Sciatic nerve (tissue), 2 donors: Measurements from ENCODE around the gene TREM2. TPM values are rescaled to one million over a fixed set of nuclear protein-coding genes. Genes with fewer than 3 reads are reported as not detected.
"Not testable (repeated sequence)": the region's sequence is repeated elsewhere in the genome, so short reads cannot be mapped to it uniquely, and the experiment has no call there.

Experiments
- ATAC-seq: fragments of 200-7000 bp; cut with Tn5 transposase; one replicate; pipeline ENCODE4 v1.9.1; 2020; ENCODE audit warnings: mild to moderate bottlenecking, moderate library complexity
- DNase-seq: peaks from one replicate; pipeline ENCODE4 v3.0.0-alpha.2; 2020; ENCODE audit warnings: low spot score
- intact Hi-C: fragments of 100-400 bp; cut with DNase I; formaldehyde crosslinking; loops from one replicate; pipeline ENCODE4 v1.14.2; 2022
- total RNA-seq: library from RNA; stranded (reverse); fragmentation: NEBNext Ultra II Directional; extraction: Animal tissue kit (Norgen Biotek cat#: 25700); gene quantifications from one replicate; pipeline ENCODE4 v1.2.1, GENCODE V29; 2021
- donor health status: DM: no; HTN: no; CAD: no.
- donor health status: DM: no; HTN: no; CAD: no.

The TREM2 gene
- total RNA-seq: 8.8 TPM

DNA sequence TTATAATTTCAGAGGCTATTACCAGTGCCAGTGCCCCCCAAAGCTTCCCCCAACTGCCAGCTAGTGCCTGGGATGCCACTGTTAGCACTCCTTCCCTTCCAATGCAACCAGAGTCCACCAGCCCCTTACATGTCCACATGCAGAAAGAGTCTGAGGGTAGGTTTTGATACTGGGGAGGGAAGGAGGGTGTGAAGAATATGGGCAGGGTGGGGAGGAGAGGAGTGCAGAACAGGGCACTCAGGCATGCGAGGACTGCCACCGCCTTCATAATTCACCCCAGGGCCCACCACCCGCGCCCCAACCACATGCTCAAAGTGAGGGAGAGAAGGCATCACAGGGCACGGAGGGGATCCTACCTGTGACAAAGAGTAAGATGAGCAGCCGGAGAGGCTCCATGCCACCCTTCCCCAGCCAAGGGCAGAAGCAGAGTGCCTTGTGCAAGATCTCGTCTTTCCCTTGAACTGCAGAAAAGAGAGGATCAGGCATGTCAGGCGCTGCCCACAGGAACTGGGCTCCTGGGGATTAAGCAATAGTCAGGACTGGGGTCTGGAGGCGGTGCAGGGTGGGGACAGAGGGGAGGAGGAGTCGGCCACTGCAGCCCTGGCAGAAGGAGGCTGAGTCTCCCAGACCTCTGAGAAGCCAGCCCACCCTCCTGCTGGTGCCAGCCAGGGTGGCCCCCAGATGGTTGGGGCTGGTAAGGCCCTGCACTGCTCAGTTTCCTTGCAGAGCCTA, at the start of gene TREM2:
Gene TREM2, minus strand, starts transcription at position 430 of the 732 bp plus-strand sequence. Its CDS starts 34 bp downstream, at position 396.
- intact Hi-C loops: no loop called here
- ATAC-seq: peak; percentile 13

DNA sequence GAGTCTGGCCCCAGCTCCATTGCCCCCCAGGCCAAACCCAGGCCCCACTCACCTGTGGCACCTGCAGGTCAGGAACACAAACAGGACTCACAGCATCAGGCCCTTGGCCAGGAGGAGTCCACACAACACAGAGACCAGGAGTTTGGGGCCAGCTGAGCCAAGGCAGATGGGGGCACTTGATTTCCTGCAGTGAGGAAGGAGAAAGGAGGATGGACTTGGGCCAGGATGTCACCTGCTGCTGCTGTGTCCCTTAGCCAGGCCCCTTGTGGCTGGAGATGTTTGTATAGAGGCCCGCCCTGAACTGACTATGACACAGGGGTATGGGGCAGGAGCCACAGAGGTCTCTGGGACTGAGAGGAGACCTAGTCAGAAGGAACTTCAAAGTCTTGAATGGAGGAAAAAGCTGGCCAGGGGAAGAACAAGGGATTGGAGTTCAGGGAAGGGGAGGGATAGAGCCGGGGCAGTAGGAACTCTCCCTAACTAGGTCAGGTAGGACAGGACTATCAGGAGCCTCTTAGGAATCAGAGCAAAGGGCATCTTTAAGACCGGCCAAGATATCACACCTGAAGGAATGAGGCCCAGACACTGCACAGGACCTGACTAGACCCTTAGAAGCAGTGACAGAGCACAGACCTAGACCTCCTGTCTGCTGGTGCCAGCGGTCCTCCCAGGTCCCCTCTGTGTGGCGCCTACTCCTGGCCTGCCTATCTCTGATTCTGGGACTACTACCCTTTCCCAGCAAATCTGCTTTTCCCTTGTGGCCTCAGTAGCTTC, 46.8 kb upstream of the TREM2 start:
- DNase-seq: no peak
- ATAC-seq: no peak
- intact Hi-C loops: no loop called here

More for the DNA sequence above, at the start of gene TREM2:
- DNase-seq: no peak

DNA sequence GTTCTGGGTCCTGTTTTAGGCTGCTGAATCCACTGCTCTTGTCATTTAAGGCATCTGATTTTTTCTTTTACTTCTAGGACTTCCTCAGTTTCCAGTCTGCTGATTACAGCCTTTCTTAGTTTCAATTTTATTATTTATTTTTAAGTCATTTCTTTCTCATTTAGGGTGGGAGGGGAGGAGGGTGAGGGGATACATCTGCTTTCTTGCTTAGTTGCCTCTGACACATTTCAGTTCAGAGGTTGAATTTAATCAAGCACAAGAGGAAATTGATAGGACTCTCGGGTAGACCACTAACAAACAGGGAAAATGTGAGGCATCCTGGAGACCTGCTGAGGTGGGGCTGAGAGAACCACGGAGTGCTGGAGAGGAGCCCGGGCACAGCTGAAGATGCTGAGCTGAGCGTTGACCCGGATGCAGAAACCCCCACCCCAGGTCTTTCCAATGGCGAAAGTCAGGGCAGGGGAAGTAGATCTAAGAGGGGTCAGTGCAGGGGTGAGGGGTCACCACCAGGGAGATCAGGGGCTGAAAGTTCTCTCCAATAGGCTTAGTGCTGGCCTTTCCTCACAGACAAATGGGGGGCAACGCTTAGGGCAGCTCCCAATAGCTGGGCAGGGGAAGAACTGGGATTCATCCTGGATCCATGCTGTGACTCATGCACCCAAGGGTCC, 45.7 kb upstream of the TREM2 start:
- intact Hi-C loops: no loop called here
- no peak for ATAC-seq
- DNase-seq: no peak

GRCh38 chr6:41204156-41204555, 41.2 kb upstream of the TREM2 start:
- DNase-seq: no peak
- intact Hi-C loops: no loop called here
- no peak for ATAC-seq

- no peak for DNase-seq
- intact Hi-C loops: no loop called here
Observed at GRCh38 chr6:41201764-41202173, 38.9 kb upstream of the TREM2 start.

DNA sequence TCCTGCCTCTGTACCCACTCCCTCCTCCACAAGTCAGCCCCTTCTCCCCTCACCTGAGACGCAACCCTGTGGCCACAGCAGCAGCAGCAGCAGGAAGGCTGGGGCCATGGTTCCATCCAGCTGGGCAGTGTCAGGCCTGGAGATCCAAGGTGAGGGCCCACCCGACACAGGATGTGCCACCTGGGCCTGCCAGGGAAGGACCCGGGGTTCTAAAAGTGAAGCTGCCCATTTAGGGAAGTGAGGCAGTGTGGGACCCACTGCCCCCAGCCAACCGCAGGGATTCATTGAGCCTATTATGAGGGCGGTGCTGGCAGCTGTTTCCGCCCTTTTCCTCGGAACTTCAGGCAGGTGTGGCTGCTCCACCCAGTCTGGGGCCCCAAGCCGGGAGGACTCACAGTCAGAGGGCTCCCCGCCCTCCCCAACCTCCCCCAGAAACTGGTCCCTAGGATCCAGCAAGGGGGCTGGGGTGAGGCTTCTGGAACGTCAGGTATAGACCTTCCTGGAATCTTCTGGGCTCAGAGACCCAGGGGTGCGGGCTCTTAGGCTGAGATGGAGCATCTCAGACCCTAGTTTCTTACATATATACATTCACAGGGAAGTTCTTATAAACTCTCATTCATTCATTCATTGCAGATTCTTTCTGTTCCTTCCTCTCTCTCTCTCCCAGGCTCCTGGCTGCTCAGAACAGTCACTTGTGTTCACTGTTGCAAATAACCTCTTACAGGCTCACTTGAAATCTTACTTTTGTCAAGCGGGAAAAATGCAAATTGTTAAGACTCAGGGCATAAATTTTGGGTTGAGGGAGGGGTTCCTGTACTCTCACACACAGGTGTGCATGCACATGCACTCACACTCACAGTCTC, 38.2 kb upstream of the TREM2 start, which contains the start of gene TREML2:
Gene TREML2, minus strand, starts transcription at position 249 of the 863 bp plus-strand sequence. Its CDS starts 141 bp downstream, at position 108.
- DNase-seq (no peak), ATAC-seq (peak; percentile 15)
- intact Hi-C loops: no loop called here

More at GRCh38 chr6:41201764-41202173, 38.9 kb upstream of the TREM2 start:
- no peak for ATAC-seq

DNA sequence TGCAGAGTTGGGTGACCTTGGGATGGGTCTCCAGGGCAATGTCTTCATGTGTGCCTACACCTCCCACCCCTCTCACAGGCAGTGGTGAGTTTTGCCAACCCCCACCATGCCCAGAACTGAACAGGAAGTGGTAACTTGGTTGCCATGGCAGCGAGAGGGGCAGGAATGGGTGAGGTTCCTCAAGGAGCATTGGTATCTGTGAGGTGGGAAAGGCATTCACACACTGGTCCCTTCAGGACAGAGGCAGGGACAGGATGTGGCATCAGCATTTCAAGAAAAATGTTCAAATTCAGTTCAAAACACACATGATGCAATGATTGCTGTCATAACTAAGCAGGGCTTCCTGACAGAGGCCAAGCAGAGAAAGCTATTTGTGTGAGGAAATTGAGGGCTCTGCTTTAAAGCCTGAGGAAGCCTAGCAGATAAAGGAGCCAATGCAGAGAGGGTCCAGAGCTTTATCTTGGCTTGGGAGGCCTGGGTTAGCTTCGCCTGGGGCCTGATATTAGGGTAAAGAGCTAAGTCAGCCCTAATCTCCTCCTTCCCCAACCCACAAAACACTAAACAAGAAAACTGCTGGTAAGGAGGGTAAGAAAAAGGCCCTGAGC, 37.5 kb upstream of the TREM2 start:
- intact Hi-C loops: no loop called here
- DNase-seq (no peak), ATAC-seq (peak; percentile 60)

- DNase-seq (no peak), ATAC-seq (no peak)
- intact Hi-C loops: no loop called here
Observed at GRCh38 chr6:41199552-41200246, 36.8 kb upstream of the TREM2 start.

GRCh38 chr6:41197234-41197633, 34.3 kb upstream of the TREM2 start:
- ATAC-seq (no peak), DNase-seq (no peak)
- intact Hi-C loops: no loop called here

DNA sequence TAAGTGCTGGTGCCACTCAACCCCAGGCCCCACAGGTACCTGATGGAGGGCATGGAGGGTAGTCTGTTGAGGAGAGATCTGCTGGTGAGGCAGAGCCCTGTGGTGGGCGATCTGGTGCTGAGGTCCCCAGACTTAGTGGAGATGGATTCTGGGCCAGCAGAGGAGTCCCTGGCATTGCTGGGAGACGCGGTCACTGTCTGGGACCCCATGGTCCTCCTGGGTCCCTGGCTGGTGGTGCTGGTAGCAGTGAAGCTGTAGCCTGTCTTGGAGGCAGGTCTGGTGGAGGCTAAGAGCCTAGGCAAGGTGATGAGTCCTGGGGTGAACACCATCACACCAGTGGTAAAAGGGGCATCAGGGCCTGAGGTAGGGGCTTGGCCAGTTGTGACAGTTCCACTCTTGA, 31.5 kb upstream of the TREM2 start:
- DNase-seq: no peak
- ATAC-seq: no peak
- intact Hi-C loops: no loop called here

GRCh38 chr6:41193884-41194283, 31.0 kb upstream of the TREM2 start:
- no peak for ATAC-seq
- intact Hi-C loops: no loop called here
- DNase-seq: no peak

GRCh38 chr6:41193171-41193734, 30.3 kb upstream of the TREM2 start:
- intact Hi-C loops: no loop called here
- DNase-seq: no peak
- ATAC-seq: no peak

DNA sequence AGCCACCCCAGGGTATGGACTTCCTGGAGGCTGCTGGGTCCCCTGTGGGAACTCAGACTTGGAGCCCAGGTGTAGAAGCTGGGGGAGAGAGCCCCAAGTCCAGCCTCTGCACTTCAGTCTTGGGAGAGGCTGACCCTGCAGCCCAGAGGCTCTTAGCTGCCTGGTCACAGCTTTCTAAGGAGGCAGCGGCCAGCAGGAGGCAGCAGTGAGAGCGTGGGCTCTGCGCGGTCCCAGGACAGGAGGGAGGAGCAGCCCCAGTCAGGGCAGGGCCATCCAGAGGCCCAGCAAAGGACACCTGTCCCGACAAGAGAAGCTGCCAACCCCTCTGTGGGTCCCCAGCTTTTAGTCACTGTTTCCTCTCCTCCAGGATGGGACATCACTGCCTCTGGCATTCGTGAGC, 28.7 kb upstream of the TREM2 start:
- ATAC-seq (peak; percentile 56), DNase-seq (no peak)
- intact Hi-C loops: no loop called here

- no peak for DNase-seq
- intact Hi-C loops: no loop called here
- ATAC-seq: no peak
Observed at GRCh38 chr6:41190791-41191190, 27.9 kb upstream of the TREM2 start.

- no peak for DNase-seq
- ATAC-seq: no peak
- intact Hi-C loops: no loop called here
Observed at GRCh38 chr6:41189967-41190366, 27.1 kb upstream of the TREM2 start.

- DNase-seq, intact Hi-C loops: not testable (repeated sequence)
Observed at GRCh38 chr6:41189046-41189445, 26.1 kb upstream of the TREM2 start.

More at GRCh38 chr6:41189046-41189445, 26.1 kb upstream of the TREM2 start:
- not testable (repeated sequence) for ATAC-seq
